HG03354 (cell line): ENCODE results near the gene ZNF385A.

Source experiments
- ATAC-seq: cut with Tn5 transposase; IDR thresholded peaks from one replicate; pipeline ENCODE4 v1.9.1; 2021; ENCODE audit warnings: mild to moderate bottlenecking; ENCODE audit not compliant: unreplicated experiment, poor library complexity, severe bottlenecking

ZNF385A gene

DNA sequence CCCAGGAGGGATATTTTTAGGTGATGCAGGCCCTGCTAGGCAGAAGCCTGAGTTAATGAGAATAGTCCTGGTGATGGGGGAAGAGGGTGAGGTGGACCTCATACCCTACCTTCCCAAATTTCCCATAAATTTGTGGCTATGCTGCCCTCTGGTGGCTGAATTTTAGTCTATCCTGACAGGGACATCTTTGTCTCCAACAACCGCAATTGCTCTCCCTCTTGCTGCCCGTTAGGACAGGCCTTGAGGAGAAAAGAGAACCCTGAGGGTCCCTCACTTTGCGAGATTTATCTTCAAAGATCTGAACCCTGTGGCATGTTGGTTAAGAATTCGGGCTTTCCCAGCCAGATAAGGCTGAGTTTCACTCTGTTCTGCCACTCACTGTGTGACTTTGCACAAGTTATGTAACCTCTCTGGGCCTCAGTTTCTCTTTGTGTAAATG is 9.8 kb upstream of the ZNF385A start:
- ATAC-seq = no peak

DNA sequence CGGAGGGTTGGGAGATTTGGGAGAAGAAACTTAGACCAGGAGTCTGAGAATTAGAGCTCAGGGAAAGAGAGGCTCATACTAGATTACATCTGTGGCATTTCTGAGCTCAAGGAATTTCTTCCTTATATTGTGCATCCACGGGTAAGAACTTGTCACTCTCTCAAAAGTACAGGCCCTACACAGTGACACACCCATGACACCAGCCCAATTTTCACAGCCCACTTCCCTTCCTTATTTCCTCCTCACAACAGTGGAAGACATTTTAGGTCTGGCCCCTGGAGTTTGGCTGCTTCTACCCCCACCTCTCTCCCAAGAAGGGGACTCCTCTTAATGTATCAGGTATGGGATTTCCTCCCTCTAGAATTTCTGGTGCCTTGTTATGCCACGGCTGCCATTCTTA is 9.2 kb upstream of the ZNF385A start:
- ATAC-seq = no peak

DNA sequence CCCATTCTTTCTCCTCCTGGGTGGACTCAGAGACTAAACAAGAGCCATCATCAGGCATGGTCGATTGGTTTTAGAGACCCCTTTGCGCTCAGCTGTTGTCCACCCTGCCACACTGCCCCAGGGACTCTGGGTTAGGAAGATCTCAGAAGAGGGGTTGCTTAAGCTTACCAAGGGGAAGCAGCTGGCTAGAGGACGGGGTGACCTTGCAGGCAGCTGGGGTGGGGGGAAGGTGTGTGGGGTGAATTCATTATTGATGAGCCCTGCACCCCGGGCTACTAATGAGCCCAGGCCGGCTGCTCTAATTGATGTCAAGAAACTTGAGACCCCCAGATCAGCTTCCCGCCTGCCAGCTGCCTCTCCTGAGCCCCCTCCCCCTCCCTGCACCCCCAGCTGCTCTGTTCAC is 8.7 kb upstream of the ZNF385A start:
- no peak for ATAC-seq

DNA sequence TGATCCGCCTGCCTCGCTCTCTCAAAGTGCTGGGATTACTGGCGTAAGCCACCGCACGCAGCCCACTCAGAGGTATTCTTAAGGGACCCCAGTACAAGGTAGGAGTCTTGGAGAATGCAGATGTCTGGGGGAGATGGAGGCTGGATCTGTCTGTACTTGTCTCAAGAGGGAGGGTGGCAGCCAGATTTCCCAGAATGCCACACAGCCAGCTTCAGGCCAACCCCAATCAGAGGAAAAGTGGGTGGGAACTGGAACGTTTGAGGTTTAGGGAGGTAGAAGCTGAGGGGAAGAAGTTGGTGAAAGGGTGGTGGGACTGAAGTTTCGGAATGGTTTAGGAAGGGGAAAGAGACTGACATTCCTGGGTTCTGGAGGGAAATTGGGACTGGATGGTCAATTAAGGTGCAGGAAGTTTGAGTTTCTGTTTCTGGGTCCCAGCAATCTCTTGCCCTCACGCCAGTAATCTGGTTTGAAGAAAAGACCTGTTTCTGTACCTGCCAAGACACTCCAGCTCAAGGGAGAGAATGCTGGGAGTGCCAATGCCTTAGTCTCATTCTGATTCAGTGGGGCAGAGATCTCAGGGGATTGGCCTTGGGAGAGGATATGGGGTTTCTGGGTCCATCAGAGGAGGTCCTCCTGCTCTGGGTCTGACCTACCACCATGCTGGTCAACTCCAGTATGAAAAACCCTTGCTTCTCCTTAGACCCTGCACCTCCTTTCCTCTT is 8.1 kb upstream of the ZNF385A start:
- no peak for ATAC-seq

DNA sequence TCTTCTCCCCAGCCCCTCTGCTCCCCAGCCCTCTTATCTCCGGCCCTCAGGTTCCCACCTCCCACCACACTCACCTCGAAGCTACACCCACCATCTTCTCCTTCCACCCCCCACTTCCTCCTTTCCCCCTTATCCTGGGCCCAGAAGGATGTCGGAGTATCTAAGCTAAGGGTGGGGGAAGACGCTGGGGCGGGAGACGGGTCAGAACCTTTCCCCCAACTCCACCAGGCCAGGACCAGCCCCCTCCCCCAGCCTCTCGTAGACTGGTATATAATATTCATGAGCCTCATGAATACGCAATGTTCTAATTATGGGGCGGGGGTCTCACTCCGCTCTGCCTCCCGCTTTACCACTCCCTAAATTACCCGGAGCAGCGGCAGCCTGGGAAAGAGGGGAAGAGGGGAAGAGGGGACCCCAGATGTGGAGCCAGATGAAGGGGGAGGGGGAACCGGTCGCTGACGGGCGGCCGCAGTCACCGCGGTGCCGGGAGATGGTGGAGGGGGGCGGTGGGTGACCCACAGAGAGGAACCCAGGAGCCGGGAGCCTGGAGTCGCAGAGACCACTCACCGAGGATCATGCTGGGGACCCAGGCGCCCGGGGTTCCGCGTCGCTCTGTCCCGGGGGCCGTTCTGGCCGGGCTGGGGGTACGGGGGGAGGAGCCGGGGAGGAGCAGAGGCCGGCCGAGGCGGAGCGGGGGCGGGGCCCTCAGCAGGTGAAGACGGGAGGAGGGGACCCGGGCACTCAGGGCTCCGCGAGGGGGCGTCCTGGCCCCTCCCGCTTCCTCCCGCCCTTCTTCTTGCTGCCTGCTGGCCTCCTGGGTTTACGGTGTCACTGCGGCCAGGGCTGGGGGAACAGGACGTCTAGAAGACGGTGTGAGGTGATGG is 6.4 kb upstream of the ZNF385A start:
- ATAC-seq = peak; percentile 69

DNA sequence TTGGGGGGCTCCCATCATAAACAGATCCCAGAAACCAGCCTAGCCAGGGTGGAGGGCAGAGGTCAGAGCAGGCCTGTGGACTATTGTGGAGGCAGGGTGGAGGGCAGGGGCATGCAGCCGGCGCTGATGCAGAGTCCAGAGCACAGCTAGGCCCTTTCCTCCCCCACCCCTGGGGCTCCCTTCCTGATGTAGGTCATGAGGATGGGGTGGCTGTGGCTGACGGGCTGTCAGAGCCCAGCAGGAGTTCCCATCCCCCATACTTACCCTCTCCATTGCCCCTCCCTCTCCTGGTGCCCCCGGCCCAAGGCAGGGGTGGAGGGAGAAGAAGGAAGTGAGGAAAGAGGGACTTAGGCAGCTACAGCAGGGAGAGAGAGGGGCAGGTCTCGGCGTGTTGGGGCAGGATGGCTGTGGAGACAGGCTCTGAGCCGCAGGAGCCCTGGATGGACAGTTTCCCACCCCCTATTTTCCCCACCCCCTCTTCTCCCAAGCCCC is 5.7 kb upstream of the ZNF385A start:
- ATAC-seq = no peak

DNA sequence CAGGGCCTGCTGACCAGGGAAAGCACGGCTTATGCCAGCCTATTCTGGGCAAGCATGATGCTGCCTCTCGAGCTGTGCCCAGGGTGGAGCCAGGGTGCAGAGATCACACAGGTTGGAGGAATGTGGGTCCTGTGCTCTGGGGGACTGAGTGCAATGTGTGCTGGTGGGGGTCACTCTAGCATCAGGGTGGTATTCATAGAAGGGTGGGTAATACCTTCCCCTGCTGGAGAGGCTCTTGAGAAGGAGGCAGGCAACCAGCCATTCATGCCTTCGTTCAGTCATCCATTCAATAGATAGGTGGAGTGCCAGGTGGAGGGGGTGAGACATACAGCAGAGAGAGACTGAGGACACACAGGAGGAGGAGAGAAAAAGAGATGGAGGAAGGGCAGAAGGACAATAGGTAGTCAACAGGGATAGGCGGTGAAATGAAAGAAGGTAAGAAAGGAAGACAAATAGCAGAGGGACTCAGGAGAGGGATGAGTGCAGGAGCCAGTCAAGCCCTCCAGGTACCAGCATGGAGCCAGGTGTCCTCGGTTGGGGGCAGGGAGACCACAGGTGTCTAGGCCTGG is 5.2 kb upstream of the ZNF385A start:
- no peak for ATAC-seq

DNA sequence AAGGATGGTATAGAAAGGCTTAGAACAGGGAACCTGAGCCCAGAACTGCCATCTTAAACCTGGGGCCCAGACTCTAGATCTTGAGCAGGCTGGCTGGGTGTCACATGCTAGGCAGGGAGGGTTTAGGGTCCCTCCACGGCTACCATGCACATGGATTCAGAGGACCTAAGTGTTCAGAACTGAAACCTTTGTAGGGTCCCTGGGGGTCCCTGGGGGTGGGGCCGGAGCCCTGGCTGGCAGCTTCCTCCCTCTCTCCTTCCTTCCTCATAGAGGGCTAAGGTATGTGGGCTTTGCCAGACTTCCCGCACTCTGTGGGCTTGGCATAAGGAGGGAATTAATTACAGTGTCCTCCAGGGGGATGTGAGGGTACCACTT is 4.6 kb upstream of the ZNF385A start:
- ATAC-seq = no peak

DNA sequence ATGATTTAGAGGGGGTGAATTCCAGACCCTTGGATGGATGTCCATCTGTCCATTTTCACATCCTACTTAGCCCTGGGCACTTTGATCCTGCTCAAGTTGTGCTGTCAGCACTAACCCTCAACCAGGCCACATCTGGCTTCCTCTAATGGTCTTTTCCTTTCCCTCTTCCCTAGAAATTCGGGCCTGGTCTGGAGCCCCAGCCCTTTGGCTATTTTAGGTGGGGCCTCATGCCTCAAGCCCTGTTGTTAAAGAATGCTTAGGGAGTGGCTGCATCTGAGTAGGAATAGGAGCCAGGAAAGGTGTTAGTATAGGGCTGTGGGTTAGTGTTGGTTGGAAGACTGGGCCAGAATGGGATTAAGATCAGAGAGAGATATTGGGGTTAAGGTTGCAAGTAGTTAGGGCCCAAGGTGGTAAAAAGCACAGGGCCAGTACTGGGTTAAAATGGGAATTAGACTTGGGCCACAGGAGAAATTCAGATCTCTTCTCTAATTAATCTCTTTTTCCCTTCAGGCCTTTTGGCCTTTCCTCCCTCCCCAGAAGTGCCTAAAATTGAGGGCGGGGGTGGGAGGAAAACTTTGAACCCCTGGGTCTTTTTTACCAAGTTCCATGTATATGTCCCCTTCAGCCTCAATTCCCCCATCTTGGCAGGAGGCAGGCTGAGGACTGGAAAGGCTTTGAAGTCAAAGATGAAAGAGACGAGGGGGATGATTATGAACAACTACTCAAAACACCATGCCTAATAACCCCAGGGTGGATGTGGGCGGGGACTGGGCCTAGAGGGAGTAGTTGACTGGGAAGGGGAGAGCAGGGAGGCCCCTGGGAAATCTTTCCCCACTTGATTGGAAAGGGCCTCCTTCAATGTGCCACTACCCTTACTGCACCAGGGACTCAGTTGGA is 4.0 kb upstream of the ZNF385A start:
- ATAC-seq = no peak

DNA sequence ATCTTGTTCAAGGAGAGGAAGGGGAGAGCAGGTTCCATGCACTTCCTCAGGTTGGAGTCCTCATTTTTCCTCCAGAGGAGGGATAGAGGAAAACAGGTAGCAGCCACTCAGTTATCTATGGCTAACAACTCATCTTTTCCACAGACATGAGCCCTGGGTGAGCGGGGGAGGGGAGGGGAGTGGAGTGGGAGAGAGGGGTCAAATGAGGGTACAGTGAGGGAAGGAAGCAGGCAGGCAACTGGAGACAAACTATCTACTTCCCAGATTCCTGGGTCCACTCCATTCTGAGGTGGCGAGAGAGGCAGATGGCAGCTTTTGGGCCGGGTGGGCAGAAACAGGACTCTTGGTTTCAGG is 2.6 kb upstream of the ZNF385A start:
- ATAC-seq = no peak

DNA sequence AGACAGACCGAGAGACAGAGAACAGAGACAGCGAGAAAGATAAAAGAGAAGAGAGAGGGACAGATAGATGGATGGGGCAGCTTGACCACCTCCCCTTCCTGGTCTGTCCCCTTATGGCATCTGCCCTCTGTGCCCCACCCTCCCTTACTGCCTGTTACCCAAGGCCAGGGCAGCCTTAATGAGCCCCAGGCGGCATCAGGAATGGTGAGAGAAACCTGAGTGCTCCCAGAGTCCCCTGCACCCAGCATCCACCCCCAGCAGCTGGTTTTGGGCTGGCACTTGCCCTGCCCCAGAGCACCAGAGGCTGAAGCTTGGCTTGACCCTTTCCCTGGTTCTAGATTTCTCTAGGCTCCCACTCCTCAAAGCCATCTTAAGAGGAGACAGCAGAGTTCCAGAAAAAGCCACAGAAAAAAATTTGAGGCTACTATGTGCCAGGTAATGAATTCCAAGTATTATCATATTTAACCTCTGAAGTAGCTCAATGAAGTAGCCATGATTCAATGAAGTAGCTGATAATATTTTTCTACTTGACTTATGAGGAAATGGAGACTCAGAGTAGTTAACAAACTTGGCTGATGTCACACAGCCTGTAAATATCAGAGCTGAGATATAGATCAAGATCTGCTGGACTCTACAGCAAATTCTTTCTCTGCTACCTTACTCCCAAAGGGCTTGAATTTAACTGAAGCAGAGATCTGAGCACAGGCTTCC is 2.0 kb upstream of the ZNF385A start:
- no peak for ATAC-seq

DNA sequence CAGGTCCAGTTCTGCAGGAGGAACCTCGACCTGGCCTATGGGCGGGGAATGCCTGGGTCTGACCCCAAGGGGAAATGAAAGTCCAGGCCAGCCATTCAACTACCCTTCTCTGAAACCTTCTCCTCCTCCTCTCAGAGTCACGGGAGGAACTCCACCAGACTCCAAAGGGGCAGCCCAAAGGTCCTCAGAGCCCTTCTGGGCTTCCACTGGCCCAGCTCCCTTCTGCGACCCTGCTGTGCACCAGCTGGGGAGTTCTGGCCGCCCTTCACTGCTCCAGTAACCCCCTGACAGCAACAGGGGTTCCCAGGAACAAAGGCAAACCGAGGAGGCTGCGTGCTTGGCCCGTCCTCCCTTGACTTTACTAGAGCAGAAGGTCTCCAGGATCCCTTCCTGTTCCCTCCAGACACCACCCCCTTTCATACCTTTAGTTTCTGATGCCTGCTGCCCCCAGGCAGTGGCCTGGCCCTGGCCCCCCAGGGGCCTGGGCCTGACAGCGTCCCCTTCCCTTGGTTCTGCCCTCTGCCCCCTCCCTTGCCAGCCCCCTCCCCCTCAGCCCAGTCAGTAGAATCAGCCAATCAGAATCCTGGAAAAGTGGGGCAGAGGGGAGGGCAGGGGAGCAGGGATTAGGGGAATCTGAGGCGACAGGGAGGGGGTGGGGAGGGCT is 850 bp upstream of the ZNF385A start:
- peak; percentile 63 for ATAC-seq

DNA sequence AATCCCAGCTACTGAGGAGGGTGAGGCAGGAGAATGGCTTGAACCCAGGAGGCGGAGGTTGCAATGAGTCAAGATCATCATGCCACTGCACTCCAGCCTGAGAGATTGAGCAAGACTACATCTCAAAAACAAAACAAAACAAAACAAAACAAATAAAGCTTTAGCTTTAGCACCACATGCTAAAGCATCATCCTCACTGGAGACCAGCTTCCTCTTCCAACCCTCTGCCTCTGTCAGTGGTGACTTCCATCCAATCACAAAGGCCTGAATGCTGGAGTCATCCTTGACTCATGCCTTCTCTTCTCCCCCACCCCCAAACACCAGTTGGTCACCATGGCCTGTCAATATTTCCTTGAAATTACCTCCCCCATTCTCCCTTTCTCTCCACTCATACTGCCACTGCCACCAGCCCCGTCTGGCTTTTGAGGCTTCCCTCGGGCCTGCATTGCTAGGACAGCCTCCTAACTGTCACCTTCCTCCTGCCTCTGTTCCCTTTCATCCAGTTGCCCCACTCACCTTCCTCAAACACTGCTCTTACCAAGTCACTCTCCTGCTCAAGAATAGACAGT is 1.4 kb downstream of the ZNF385A start:
- no peak for ATAC-seq

DNA sequence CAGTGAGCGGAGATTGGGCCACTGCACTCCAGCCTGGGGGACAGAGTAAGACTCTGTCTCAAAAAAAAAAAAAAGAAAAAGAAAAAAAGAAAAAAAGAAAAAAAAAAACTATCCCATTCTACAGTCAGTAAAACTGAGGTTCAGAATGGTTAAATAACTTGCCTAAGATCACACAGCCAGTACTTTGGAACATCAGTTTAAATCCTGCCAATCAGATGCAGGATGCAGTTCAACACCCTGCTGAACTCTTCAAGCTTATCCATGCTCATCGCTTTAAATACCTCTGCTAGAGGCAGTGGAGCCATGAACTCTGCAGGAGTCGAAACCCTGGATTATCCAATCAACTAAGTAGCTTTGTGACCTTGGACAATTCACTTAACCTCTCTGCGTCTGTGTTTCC is 3.4 kb downstream of the ZNF385A start:
- no peak for ATAC-seq

DNA sequence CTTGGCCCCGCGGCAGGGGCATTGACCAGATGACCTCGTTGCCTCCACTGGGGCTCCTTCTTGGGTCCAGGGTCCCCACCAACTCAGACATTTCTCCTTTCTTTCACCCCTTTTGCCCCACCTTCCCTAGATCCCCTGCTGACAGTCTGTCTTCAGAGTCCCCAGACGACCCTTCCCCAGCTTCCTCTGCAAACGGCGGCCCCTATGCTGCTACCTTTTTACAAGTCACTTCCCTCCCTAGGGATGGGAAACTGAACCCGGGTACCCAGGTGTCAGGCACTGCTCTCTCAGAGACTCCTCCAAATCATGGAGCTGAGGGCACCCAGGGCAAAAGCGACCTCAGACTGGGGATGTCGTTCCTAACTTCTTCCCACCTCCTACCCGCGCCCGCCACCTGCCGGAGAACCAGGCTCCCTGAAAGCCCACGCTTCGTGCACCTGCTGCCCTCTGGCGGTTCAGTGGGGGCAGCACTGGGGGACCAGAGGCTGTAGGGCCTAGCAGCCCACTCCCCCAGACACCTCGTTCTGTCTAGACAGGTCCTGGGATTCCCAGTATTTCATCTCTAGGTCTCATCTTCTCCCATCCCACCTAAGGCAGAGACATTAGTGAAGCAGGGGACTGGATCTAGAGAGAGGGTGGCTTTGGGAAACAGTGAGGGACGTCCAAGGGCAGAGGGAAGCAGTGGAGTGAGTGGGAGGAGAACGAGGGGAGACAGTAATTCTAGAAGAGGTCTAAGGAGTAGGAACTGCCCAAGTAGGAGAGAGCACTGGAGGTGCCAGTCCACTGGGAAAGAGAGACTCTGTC is 4.9 kb downstream of the ZNF385A start:
- ATAC-seq = peak; percentile 78

DNA sequence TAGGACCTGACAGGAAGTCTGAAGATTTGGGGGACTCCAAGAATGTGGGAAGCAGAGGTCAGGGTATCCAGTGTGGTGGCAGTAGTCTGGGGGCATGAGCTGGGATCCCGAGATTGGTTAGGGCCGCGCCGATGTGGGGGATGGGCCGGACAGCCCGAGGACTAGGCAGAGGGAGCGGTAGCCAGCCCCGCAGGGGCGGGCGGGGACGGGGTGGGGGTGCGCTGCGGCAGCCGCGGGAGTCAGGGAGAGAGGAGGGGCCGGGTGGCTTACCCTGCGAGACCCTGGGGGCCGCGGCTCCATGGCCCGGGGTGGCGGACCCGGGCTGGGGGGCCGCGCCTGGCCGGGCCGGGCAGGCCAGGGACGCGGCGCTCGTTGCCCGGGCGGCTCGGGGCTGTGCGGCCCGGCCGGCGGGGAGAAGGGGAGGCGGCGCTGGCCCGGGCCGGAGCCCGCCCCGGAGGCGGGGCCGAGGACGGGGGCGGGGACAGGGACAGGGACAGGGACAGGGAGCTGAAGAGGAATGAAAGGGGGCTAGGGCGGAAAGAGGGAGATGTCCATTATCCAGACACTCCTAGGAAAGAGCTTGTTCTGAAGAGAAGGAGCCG is 5.6 kb downstream of the ZNF385A start:
- no peak for ATAC-seq

DNA sequence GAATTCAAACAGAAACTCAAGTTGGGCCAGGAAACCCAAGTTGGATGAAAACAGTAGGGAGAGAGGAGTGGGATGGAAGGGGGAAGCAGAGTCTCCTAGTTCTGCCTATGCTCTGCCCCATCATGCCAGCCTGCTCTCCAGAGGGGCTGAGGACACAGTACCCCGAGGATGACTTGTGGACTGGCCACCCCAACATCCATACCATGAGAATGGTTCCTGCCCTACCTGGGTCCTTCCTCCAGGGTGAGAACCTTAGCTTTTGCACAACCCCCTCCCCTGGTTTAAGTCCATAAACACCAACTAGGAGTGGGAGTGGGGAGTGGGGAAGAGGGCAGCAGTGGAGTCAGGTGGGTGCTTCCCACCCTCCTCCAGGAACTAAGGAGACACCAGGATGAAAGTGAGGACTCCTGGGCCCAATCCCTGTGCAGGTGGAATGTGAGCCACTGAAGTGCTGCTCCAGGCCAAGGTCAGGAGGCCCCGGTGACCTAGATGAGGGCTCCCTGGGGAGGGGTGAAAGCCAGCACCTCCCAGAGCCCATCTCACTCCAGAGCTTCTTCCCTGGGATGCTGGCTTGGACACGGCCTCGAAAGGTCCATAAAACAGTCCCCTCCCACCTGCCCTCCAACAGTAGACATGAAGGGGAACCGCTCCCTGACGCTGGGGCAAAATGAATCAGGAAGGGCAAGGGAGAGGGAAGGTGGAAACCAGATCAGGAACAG is 6.6 kb downstream of the ZNF385A start:
- no peak for ATAC-seq
